NCI-H1417 treated with DMSO at 0.1 percent for 48 hours (cell line): ENCODE data around the gene ZNF277.

Source experiments
- DNase-seq: peaks from one replicate; lab custom pipeline; 2025; lab: John Stamatoyannopoulos, UW

The ZNF277 gene

DNA sequence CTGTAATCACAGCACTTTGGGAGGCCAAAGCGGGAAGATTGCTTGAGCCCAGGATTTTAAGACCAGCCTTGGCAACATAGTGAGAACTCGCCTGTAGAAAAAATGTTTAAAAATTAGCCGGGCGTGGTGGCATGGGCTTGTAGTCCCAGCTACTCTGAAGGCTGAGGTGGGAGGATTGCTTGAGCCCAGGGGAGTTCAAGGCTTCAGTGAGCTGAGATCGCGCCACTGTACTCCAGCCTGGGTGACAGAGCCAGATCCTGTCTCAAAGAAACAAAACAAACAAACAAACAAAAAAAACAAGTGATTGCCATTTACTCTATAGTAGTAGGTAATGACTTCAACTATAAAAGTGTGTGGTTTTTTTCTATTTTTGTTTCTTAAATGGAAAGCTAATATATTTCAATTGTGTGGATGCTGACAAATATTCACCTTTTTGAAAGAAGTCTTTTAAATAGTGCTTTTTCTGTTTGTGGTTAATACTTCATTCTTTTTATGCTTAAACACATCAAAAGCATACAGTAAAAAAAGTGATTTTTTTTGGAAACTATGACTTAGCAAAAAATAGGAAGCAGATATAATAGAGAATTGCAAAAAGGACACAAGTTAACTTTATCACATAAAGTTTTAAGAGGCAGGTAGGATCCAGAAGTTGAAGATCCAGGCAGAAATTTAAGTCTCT is 48.4 kb downstream of the ZNF277 start:
- DNase-seq: no peak

DNA sequence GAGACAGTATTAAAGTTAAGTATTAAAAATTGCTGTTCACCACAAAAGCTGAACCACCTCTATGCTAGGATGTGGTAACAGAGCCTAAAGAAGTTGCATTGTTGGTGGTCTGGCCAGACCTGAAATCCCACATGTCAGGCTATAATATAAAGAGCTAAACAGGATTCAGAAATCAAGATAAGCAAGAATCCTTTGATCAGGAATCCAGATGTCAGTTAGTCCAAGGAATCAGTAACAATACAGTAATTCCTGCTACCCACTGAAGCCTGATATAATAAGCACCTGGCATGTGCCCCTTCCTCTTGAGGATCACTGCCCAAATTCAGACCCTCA is 48.9 kb downstream of the ZNF277 start:
- DNase-seq: no peak

DNA sequence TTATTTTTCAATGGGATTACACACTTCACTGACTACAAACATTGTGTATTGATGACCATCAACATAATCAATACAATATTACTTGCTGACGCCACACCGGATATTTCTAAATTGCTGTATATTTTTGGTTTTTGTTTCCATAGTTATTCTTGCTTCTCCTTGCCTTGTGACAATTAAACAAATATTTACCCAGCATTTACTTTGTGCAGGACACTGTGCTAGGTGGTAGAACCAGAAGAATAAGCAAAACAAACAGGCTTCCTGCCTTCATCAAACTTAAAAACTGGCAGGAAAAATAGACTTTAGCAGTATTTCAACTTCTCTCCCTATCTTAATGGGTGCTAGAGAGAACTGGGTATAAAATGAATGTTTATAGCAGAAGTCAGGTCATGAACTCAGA is 50.6 kb downstream of the ZNF277 start:
- no peak for DNase-seq

- no peak for DNase-seq
Measured at GRCh38 chr7:112260911-112261310, 54.4 kb downstream of the ZNF277 start.

- DNase-seq: no peak
Measured at GRCh38 chr7:112262036-112262435, 55.5 kb downstream of the ZNF277 start.

DNA sequence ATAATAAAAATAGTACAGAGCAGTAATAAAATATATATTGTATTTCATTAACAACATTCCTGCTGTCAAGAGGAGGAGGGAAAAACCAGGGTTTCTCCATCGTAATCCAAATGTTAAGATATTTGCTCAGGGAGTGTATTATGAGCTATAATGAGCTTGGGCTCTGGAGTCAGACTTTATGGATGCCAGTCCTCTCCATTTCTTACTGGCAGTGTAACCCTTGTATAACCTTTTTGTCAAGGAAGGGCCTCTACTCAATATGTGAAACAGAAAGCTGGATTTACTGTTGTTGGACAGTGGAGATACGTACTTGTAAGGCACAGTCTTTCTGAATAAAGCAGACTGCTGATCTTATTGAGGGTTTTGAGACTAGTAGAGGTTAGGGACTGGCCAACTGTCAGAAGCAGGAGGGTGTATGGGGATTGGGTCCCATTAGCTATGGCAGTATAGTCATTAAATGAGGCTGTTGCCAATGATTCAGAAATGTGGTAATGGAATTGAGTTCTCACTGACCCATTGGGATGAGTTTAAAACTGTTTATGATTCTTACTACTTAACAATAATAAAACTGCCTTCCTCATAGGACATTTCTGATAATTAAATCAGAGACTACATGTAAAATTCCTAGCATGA is 56.5 kb downstream of the ZNF277 start:
- no peak for DNase-seq

DNA sequence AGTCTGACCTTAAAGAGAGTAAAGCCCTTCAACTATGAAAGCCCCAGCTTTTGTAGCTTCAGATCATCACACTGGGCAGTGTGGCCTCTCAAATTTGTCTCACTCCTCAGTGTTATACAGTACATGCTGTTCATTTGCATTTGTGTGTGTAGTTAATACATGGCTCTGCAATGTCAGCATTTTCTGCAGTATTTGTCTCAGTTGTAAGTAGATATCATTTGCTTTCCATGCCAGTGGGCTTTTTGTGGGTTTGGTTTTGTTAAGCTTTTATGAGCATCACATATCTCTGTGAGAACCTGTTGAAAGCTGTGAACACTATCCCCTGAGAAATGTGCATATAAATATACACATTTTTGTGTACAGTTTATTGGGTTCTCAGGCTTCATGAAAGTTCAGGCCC is 57.0 kb downstream of the ZNF277 start:
- DNase-seq: no peak

DNA sequence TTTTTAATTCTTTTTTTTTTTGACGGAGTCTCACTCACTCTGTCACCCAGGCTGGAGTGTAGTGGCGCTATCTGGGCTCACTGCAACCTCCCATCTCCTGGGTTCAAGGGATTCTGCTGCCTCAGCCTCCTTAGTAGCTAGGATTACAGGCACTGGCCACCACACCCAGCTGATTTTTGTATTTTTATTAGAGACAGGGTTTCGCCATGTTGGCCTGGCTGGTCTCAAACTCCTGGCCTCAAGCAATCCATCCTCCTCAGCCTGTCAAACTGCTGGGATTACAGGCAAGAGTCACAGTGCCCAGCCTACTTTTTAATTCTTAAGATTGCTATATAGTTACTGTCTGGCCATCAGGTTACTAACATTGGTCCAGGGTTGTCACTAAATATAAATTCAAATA is 59.6 kb downstream of the ZNF277 start:
- no peak for DNase-seq

- no peak for DNase-seq
Measured at GRCh38 chr7:112266595-112267270, 60.2 kb downstream of the ZNF277 start.

- DNase-seq: no peak
Measured at GRCh38 chr7:112267944-112268691, 61.6 kb downstream of the ZNF277 start.

DNA sequence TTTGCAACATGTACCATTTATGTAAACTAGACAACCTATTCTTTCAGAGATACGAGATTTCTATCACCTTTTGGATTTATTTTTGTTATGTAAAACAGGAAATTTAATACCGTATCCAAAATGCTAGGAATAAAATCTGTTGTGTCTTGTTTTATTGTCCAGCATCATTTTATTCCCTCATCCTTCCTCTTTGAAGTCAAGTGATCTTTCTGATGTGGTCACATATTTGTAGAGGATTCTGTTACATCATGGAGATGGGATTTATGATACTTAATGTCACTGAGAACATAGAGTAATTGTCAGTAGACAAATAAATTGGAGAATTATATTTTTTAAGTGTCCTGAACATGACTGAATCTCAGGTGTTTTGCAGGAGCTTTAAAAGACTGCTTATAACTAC is 64.7 kb downstream of the ZNF277 start:
- DNase-seq: peak; percentile 22

- DNase-seq: no peak
Measured at GRCh38 chr7:112272921-112273561, 66.5 kb downstream of the ZNF277 start.

DNA sequence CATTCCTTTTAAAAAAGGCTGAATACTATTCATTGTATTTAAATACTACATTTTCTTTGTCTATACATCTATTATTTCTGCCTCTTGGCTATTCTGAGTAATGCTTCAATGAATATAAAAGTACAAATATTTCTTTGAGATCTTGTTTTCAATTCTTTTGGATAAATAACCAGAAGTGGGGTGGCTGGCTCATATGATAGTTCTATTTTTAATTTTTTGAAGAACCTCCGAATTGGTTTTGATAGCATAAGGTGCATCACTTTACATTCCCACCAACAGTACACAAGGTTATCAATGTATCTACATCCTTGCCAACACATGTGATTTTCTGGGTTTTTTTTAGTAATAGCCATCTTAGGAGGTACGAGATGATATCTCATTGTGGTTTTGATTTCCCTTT is 72.5 kb downstream of the ZNF277 start:
- no peak for DNase-seq

GRCh38 chr7:112280267-112280666 is 73.8 kb downstream of the ZNF277 start:
- DNase-seq: no peak

DNA sequence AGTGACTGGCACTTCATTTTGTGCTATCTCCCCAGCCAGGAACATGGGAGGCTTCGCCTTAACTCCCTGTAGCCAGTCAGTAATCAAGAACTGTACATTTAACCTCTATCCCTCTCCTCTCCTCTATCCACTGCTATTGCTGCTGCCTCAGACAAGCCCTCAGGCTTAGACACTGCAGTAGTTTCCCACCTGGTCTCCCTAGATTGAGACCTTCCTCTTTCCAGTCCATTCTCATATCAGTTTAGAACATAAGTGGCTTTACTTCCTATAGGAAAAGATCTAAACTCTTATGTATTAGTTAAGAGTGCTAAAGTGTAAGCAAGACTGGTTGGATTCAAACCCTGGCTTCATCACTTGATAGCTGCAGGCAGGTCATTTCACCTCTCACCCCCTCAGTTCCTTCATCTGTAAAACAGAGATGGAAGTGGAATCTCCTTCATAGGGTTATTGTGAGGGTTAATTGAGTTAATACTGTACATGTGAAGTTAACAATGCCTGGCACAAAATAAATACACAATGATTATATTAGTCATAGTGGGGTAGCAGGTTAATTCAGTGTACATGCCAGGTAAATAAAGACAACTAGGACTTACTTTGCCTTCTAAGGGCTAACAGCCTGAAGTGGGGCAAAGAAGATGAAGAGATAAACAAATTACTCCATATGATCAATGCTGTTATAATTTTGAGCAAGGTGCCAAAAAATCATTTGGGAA is 76.1 kb downstream of the ZNF277 start:
- no peak for DNase-seq

- no peak for DNase-seq
Measured at GRCh38 chr7:112283382-112283910, 77.0 kb downstream of the ZNF277 start.

DNA sequence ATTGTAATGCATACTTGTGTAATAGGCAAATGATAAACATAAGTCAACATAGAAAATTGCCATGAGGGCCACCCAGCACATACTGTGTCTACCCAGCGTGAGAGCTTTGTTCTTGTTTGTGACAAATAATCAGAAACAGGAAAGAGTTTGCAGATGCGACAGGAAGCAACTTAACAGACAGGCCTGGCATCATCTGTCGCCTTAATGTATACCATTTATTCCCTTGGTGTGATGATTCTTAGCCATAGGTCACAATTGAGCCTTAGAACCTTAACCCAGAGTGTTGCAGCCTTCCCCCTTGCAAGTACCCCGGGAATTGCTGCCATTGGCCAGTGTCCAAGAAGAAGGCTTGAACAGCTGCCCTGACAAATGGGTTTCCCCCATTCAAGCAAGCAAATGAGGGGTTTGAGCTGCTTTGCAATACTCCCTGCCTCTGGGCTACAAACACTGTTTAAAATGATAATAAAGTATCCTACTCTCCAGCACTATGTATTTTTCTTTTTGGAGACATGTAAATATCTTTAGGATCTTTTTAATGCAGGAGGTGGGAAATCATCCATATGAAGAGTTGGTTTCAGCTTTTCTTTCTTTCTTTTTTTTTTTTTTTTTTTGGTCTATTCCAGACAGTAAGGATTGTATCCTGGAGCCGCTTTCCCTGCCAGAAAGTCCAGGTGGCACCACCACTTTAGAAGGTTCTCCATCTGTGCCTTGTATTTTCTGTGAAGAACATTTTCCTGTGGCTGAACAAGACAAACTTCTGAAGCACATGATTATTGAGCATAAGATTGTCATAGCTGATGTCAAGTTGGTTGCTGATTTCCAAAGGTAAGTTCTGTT is 80.0 kb downstream of the ZNF277 start:
- peak; percentile 76 for DNase-seq

- no peak for DNase-seq
Measured at GRCh38 chr7:112288301-112288700, 81.8 kb downstream of the ZNF277 start.

DNA sequence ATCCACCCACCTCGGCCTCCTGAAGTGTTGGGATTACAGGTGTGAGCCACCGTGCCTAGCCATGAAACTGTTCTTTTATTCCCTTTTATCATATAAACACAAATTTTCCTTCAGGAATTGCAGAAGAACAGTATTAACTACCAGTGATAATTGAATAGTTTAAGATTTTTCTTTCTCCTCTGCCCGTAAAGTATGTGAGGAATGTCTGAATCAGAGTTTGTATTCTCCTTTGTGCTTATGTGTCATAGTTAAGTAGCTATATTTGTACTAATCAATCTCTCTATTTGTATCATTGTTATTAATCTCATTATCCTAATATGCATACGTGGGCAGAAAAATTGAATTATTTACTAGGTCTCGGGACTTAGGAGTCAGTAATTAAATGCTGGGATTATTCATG is 83.6 kb downstream of the ZNF277 start:
- no peak for DNase-seq

GRCh38 chr7:112292162-112292561 is 85.7 kb downstream of the ZNF277 start:
- DNase-seq: no peak

- no peak for DNase-seq
Measured at GRCh38 chr7:112293416-112293815, 86.9 kb downstream of the ZNF277 start.
